ENCODE measurements around the gene CMTM6. TPM values are rescaled to one million over a fixed set of nuclear protein-coding genes. Genes with fewer than 3 reads are reported as not detected.

CMTM6 gene
- total RNA-seq, 1 donor, result 119 TPM

DNA sequence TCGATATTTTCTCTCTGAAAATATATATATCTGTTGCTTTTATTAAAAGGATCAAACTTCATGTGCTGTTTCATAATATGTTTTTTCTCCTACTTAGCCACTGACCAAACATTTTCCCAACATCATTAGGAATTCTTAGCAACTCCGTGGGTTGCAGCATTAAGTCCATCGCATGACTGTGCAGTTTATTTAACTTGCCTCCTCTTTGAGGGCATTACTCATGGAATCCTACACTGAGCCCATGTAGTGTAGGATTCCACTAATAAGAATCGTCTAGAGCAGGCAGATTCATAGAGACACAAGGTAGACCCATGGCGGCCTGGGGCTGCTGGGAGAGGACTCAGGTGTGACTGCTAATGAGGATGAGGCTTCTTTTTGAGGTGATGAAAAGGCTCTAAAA is 49.3 kb downstream of the CMTM6 start:
- H3K4me3 ChIP-seq (ENCODE audit: low read depth, low read length), result no peak overlapping the region
- TF ChIP-seq, protein P1, sequence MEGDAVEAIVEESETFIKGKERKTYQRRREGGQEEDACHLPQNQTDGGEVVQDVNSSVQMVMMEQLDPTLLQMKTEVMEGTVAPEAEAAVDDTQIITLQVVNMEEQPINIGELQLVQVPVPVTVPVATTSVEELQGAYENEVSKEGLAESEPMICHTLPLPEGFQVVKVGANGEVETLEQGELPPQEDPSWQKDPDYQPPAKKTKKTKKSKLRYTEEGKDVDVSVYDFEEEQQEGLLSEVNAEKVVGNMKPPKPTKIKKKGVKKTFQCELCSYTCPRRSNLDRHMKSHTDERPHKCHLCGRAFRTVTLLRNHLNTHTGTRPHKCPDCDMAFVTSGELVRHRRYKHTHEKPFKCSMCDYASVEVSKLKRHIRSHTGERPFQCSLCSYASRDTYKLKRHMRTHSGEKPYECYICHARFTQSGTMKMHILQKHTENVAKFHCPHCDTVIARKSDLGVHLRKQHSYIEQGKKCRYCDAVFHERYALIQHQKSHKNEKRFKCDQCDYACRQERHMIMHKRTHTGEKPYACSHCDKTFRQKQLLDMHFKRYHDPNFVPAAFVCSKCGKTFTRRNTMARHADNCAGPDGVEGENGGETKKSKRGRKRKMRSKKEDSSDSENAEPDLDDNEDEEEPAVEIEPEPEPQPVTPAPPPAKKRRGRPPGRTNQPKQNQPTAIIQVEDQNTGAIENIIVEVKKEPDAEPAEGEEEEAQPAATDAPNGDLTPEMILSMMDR (IDR thresholded peaks at IDR 0.05; ENCODE audit: insufficient read depth, low read depth, low read length), result no peak
- peak; percentile 40 for DNase-seq (ENCODE audit: low read depth)

DNA sequence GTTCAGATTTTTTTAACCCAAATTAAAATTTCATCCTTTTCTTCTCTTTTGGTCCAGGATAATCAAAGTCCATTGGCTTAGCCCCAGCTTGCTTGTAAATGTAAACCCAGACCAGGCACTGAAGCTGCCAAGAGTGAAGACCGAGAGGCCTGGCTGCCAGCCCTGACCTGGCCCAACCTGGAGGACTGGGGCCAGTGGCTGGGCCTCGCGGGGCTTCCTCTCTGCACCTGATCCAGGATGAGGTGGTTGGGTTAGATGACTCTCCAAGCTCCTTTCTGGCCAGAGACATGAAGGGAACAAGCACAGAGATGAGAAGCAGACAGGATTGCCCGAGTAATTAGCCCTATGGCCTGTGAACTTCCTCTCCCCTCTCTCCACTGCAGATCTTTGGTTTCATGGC is 50.6 kb downstream of the CMTM6 start:
- H3K4me3 ChIP-seq (ENCODE audit: low read depth, low read length), result no peak overlapping the region
- no peak for DNase-seq (ENCODE audit: low read depth)
- TF ChIP-seq, protein P1 (IDR thresholded peaks at IDR 0.05; ENCODE audit: insufficient read depth, low read depth, low read length), result no peak

DNA sequence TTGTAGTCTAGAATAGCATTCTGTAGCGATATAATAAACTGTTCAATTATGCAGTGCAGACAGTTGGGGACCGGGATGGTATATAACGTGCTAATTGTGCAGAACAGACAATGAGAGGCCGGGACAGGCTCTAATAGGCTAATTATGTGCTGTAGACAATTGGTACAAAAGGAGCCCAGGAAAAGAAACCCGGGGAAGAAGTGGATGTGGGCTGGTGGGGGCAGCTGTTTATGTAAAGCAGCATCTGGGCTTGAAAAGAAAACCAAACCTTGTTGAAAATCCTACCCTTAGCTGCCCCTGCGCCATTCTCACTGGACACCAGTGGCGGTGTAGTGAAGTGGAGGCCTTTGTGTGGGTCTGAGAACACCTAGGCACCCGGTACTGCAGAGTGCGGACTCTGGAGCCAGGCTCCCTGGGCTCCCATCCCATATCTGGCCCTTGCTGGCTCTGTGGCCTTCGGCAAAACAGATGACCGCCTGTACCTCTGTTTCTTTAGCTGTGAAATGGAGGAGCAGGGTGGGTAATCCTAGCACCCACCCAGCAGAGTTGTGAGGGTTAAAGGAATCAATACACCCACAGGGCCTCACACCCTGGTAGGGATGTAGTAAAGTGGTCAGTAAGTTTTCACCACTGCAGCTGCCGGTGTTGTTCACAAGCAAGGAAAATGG is 51.5 kb downstream of the CMTM6 start:
- TF ChIP-seq, protein P1 (IDR thresholded peaks at IDR 0.05; ENCODE audit: insufficient read depth, low read depth, low read length), result no peak
- no peak overlapping the region for H3K4me3 ChIP-seq (ENCODE audit: low read depth, low read length)
- no peak for DNase-seq (ENCODE audit: low read depth)

DNA sequence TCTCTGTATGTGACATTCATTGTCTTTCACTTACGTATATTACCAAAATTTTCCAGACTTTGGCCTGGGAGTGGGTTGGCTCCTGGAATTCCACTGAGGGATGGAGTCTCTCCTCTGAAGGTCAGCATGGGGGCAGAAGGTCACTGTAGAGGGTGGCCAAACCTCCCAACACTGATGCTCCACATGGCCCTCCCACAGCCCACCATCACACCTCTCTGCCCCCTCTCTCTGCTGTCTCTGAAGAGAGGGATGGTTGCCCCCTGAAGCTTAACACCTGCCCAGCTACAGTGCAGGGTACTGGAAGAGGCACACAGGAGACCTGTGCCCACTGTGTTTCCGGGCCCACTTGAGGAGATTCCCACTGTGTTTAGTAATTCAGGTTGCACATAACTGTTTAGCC is 52.2 kb downstream of the CMTM6 start:
- H3K4me3 ChIP-seq (ENCODE audit: low read depth, low read length), result no peak overlapping the region
- DNase-seq (ENCODE audit: low read depth), result no peak
- TF ChIP-seq, protein P1 (IDR thresholded peaks at IDR 0.05; ENCODE audit: insufficient read depth, low read depth, low read length), result no peak

DNA sequence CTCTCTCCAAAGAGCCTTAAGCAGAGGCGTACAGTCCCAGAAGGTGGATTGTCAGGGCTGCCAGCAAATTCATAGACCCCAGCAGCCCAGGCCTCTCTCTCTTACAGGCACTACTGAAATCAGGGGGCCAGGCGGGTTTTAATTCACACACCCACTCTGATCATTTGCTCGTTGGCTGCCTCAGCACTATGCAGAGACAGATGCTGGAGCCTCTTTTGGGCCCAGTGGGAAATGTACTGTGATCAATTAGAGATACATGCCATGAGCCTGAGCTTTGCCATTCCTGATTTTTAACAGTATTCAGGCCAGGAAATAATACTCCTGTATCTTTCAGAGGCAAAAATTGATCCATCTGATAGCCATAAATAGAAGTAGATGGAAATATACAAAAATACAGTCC is 53.0 kb downstream of the CMTM6 start:
- TF ChIP-seq, protein P1 (IDR thresholded peaks at IDR 0.05; ENCODE audit: insufficient read depth, low read depth, low read length), result no peak
- DNase-seq (ENCODE audit: low read depth), result no peak
- H3K4me3 ChIP-seq (ENCODE audit: low read depth, low read length), result no peak overlapping the region

DNA sequence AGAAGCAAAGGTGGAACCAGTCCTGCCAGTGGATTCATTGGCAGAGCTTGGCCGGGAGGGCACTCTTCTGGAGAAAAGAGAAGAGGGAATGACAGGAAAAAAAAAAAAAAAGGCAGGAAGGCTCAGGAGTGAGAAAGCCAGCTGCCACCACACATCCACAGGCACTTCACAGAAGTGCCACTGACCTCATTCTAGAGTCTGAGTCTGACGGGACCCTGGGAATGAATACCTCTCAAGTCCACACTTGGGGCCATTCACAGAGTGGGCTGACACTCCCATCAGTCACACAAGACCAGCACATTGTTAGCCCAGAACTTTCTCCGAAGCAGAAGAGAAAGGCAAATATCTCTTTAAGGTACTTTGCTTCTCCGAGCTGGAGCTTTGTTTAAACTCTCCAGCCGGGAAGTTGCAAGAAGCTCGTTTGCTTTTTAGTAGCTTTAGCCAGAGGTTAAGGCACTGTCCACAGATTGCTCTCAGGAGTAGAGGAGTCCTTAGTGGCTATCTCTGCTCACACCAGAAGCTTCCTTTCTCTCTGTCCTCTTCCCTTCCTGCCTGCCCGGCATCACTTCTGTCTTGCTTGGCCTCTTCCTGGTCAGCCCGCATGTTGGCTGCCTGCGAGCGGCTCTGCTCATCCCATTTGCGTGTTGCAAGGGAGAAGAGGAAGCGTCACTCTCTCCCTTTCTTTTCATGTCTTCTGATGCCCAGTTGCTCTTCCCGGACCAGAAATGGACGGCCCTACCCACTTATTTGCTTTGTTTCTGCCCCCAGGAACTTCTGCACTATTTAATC is 53.8 kb downstream of the CMTM6 start:
- H3K4me3 ChIP-seq (ENCODE audit: low read depth, low read length), result no peak overlapping the region
- no peak for DNase-seq (ENCODE audit: low read depth)
- TF ChIP-seq, protein P1 (IDR thresholded peaks at IDR 0.05; ENCODE audit: insufficient read depth, low read depth, low read length), result no peak
